Endodermal cell (in vitro differentiated cells): ENCODE measurements around the gene NIM1K. TPM values are rescaled to one million over a fixed set of nuclear protein-coding genes. Genes with fewer than 3 reads are reported as not detected.

Source experiments
- DNase-seq: peaks from one replicate; pipeline ENCODE4 v3.0.0-alpha.2; 2017
- H3K27ac ChIP-seq: 2 replicates; pipeline ENCODE4 v1.5.1; 2013; ENCODE audit warnings: mild to moderate bottlenecking, low read depth, low read length, moderate library complexity
- H3K27me3 ChIP-seq: 2 replicates; pipeline ENCODE4 v1.6.1; 2013; ENCODE audit warnings: mild to moderate bottlenecking, low read length, moderate library complexity; ENCODE audit not compliant: insufficient read depth, control insufficient read depth, poor library complexity, severe bottlenecking
- H3K36me3 ChIP-seq: 2 replicates; pipeline ENCODE4 v1.7.0; 2013; ENCODE audit warnings: mild to moderate bottlenecking, low read length, moderate library complexity; ENCODE audit not compliant: control insufficient read depth, insufficient read depth
- H3K4me1 ChIP-seq: one replicate; pipeline ENCODE4 v1.7.0; 2013; ENCODE audit warnings: low read length; ENCODE audit not compliant: control insufficient read depth, insufficient read depth
- H3K4me3 ChIP-seq: 2 replicates; pipeline ENCODE4 v1.5.1; 2013; ENCODE audit warnings: mild to moderate bottlenecking, low read length, moderate library complexity
- H3K9ac ChIP-seq: 2 replicates; pipeline ENCODE4 v1.6.1; 2013; ENCODE audit warnings: mild to moderate bottlenecking, low read length, moderate library complexity; ENCODE audit not compliant: poor library complexity, severe bottlenecking; ENCODE audit errors: extremely low read depth
- H3K9me3 ChIP-seq: 2 replicates; pipeline ENCODE4 v1.6.1; 2013; ENCODE audit warnings: mild to moderate bottlenecking, low read length, moderate library complexity; ENCODE audit not compliant: control insufficient read depth
- H3K27ac Mint-ChIP-seq: 2 replicates; pipeline ENCODE4 v1.8.0; 2020; ENCODE audit warnings: mixed read lengths
- H3K27me3 Mint-ChIP-seq: 2 replicates; pipeline ENCODE4 v1.8.0; 2021; ENCODE audit warnings: mild to moderate bottlenecking, mixed read lengths; ENCODE audit not compliant: insufficient read depth
- H3K36me3 Mint-ChIP-seq: 2 replicates; pipeline ENCODE4 v1.8.0; 2020; ENCODE audit warnings: low read depth, mixed read lengths
- H3K4me1 Mint-ChIP-seq: 2 replicates; pipeline ENCODE4 v1.8.0; 2020; ENCODE audit warnings: mixed read lengths
- H3K4me3 Mint-ChIP-seq: 2 replicates; pipeline ENCODE4 v1.8.0; 2020; ENCODE audit warnings: mild to moderate bottlenecking, moderate library complexity, mixed read lengths
- H3K9me3 Mint-ChIP-seq: 2 replicates; pipeline ENCODE4 v1.8.0; 2020; ENCODE audit warnings: mild to moderate bottlenecking, mixed read lengths
- WGBS, 2 experiments: methylation state at CpG; one replicate each; pipeline versions ENCODE4 v1.1.5 to v1.1.7; 2013; ENCODE audit warnings: missing lambda C conversion rate in 2 of 2, mixed read lengths in 1 of 2; ENCODE audit not compliant: insufficient coverage in 1 of 2, insufficient read length in 1 of 2; 5-methylcytosine and 5-hydroxymethylcytosine counted together
- total RNA-seq, 2 donors: library from RNA; stranded (reverse); fragmentation: NEBNext Ultra II Directional in 1 of 2; extraction: Animal tissue kit (Norgen Biotek cat#: 25700) in 1 of 2; gene quantifications; 2 replicates in 1 of 2; 3 replicates in 1 of 2; pipeline ENCODE4 v1.2.1, GENCODE V29; 2021
- TF ChIP-seq, protein P1 (sequence below): fragments of 200-600 bp; sonication (generic); conservative IDR thresholded peaks from 2 replicates; pipeline ENCODE4 v1.5.0; 2021; ENCODE audit warnings: antibody characterized with exemption, mild to moderate bottlenecking

The NIM1K gene
- total RNA-seq, 2 donors from 2014 or later = not detected

DNA sequence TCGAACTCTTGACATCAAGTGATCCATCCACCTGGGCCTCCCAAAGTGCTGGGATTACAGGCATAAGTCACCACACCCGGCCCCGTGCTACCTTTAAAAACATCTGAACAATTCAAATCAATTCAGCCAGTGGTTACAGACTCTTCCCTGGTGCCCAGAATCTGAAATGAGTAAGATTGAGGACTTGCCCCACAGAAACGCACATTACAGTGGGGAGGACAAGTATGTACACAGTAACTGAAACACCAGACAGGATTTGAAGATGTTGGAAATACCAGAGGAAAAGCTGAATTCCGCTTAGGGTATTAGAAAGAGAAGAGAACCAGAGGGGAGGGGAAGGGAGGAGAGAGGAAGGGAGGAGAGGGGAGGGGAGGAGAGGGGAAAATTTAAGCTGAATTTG is 17.8 kb downstream of the NIM1K start:
- H3K9ac ChIP-seq = no peak overlapping the region
- no peaks in the 10 kb centered on the region for H3K36me3 ChIP-seq
- 88 to 89% methylated on average over 3 to 5 of the region's 5 CpGs for WGBS, 2 experiments
- Mint-ChIP-seq H3K4me1 (peaks cover 12% of the 10 kb centered on the region), H3K27ac (no peak overlapping the region), H3K36me3 (no peaks in the 10 kb centered on the region), H3K27me3 (peaks cover 88% of the 10 kb centered on the region), H3K4me3 (no peak overlapping the region), H3K9me3 (peaks cover 2% of the 10 kb centered on the region)
- peaks cover 29% of the 10 kb centered on the region for H3K27me3 ChIP-seq
- H3K4me1 ChIP-seq = no peaks in the 10 kb centered on the region
- H3K27ac ChIP-seq = no peak overlapping the region
- DNase-seq = no peak
- H3K4me3 ChIP-seq = no peak overlapping the region
- TF ChIP-seq, protein P1, sequence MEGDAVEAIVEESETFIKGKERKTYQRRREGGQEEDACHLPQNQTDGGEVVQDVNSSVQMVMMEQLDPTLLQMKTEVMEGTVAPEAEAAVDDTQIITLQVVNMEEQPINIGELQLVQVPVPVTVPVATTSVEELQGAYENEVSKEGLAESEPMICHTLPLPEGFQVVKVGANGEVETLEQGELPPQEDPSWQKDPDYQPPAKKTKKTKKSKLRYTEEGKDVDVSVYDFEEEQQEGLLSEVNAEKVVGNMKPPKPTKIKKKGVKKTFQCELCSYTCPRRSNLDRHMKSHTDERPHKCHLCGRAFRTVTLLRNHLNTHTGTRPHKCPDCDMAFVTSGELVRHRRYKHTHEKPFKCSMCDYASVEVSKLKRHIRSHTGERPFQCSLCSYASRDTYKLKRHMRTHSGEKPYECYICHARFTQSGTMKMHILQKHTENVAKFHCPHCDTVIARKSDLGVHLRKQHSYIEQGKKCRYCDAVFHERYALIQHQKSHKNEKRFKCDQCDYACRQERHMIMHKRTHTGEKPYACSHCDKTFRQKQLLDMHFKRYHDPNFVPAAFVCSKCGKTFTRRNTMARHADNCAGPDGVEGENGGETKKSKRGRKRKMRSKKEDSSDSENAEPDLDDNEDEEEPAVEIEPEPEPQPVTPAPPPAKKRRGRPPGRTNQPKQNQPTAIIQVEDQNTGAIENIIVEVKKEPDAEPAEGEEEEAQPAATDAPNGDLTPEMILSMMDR = no peak
- H3K9me3 ChIP-seq = no peaks in the 10 kb centered on the region

DNA sequence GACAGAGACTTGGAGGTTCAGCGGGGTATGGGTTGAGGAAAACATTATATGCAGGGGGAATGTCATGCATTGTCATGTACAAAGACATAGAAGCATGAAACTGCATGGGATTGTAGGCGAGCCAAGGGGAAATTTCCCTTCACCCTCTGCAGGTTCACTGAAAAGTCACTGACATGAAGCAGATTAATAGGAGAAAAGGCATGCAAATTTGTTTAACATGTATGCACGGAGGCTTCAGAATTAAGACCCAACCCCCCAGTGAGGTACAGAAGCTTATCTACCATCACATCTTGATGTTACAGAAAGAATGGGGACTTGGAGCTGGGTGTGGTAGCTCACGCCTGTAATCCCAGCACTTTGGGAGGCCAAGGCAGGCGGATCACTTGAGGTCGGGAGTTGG is 18.5 kb downstream of the NIM1K start:
- peaks cover 83% of the 10 kb centered on the region for H3K27me3 Mint-ChIP-seq
- WGBS, 2 experiments = 83 to 96% methylated on average over 2 to 5 of the region's 6 CpGs
- peaks cover 29% of the 10 kb centered on the region for H3K27me3 ChIP-seq
- no peak overlapping the region for H3K4me3 Mint-ChIP-seq
- no peaks in the 10 kb centered on the region for H3K36me3 Mint-ChIP-seq
- no peaks in the 10 kb centered on the region for H3K4me1 ChIP-seq
- H3K9me3 Mint-ChIP-seq = no peaks in the 10 kb centered on the region
- H3K36me3 ChIP-seq = no peaks in the 10 kb centered on the region
- no peak for DNase-seq
- TF ChIP-seq, protein P1 = no peak
- H3K4me1 Mint-ChIP-seq = peaks cover 12% of the 10 kb centered on the region
- no peak overlapping the region for H3K27ac ChIP-seq
- H3K27ac Mint-ChIP-seq = no peak overlapping the region
- no peak overlapping the region for H3K4me3 ChIP-seq
- H3K9me3 ChIP-seq = no peaks in the 10 kb centered on the region
- no peak overlapping the region for H3K9ac ChIP-seq

DNA sequence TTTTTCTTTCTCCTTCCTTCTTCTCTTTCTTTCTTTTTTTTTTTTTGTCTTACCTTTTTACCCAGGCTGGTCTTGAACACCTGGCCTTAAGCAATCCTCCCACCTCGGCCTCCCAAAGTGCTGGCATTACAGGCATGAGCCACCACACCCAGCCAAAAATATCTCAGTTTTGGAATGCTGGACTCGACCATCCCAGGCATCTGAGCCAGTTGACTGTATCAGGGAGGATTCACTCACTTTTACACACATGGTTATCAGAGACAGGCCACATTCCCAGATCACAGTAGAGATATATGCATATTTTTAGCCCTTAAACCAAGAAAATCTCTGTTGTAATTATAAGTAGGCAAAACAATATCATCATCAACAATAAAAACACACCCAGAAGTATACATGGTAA is 21.9 kb downstream of the NIM1K start:
- peaks cover 4% of the 10 kb centered on the region for H3K9me3 Mint-ChIP-seq
- no peak overlapping the region for H3K4me3 Mint-ChIP-seq
- Histone ChIP-seq H3K27me3 (peaks cover 16% of the 10 kb centered on the region), H3K27ac (no peak overlapping the region), H3K36me3 (no peaks in the 10 kb centered on the region), H3K4me3 (no peak overlapping the region), H3K4me1 (no peaks in the 10 kb centered on the region), H3K9ac (no peak overlapping the region), H3K9me3 (no peaks in the 10 kb centered on the region)
- H3K36me3 Mint-ChIP-seq = no peaks in the 10 kb centered on the region
- no peak overlapping the region for H3K27ac Mint-ChIP-seq
- no peak for DNase-seq
- H3K4me1 Mint-ChIP-seq = peaks cover 6% of the 10 kb centered on the region
- WGBS, 2 experiments = 80 to 87% methylated on average over 1 to 2 of the region's 2 CpGs
- TF ChIP-seq, protein P1 = no peak
- peaks cover 61% of the 10 kb centered on the region for H3K27me3 Mint-ChIP-seq
